Right lobe of liver (tissue), 4 donors: ENCODE measurements around the gene ING3.

Experiments
- CTCF ChIP-seq, 4 donors: fragments of 200-600 bp in 3 of 4; fragments of 450-650 bp in 1 of 4; IDR thresholded peaks; one replicate each; pipeline versions ENCODE4 v1.5.1 to v1.8.0; 2016 to 2022; ENCODE audit warnings: antibody characterized with exemption in 4 of 4, mild to moderate bottlenecking in 2 of 4
- POLR2A ChIP-seq: fragments of 450-650 bp; IDR thresholded peaks from one replicate; pipeline ENCODE4 v1.6.1; 2017; ENCODE audit warnings: antibody characterized with exemption, mild to moderate bottlenecking
- donor health status: DM: no; HTN: no; CAD: no.
- donor health status: DM: no; HTN: no; CAD: no.
- donor health status: DM: no; HTN: yes; CAD: no.

- TF ChIP-seq POLR2A (peak; percentile 78), CTCF (IDR thresholded peaks at IDR 0.05) (no peak)
These were observed 38.1 kb downstream of the ING3 start, which contains the start of gene CPED1 for GRCh38 chr7:120988591-120989256.
